Caco-2 (cell line): ENCODE data around the gene RIIAD1. TPM values are rescaled to one million over a fixed set of nuclear protein-coding genes. Genes with fewer than 3 reads are reported as not detected.

Source experiments
- BruUV-seq: library from RNA; stranded (reverse); fragments of 400-500 nt; replicated peaks from 2 replicates; lab custom pipeline; 2021; lab: Mats Ljungman, UMichigan
- CTCF ChIA-PET: fragments of 300-600 bp; sonication (Branson Sonifier 250); formaldehyde crosslinking; loops from one replicate; lab custom pipeline; 2022; ENCODE audit warnings: antibody characterized with exemption; lab: Charles Lee
- POLR2A ChIA-PET: fragments of 300-600 bp; sonication (Branson Sonifier 250); formaldehyde crosslinking; loops from one replicate; lab custom pipeline; 2022; ENCODE audit warnings: antibody characterized with exemption; lab: Charles Lee
- DNase-seq, 2 experiments: peaks; one replicate each; pipeline versions ENCODE4 v3.0.0 to v3.0.0-alpha.2; 2020 to 2022
- H3K27me3 ChIP-seq: replicated peaks from 2 replicates; pipeline ENCODE4 v1.6.0; 2011; ENCODE audit warnings: low read length; ENCODE audit not compliant: control insufficient read depth, insufficient read depth
- H3K36me3 ChIP-seq: 2 replicates; pipeline ENCODE4 v1.5.1; 2011; ENCODE audit warnings: low read length; ENCODE audit not compliant: control insufficient read depth, insufficient read depth
- H3K4me1 ChIP-seq: fragments of 250-450 bp; sonication (Bioruptor Pico); 2 replicates; pipeline ENCODE4 v1.5.1; 2020; ENCODE audit warnings: mild to moderate bottlenecking
- H3K4me3 ChIP-seq: 2 replicates; pipeline ENCODE4 v1.5.1; 2011; ENCODE audit warnings: low read depth, mild to moderate bottlenecking, control low read depth, low read length
- H3K9me3 ChIP-seq: fragments of 250-450 bp; sonication (Bioruptor Pico); 2 replicates; pipeline ENCODE4 v1.5.1; 2020; ENCODE audit warnings: mild to moderate bottlenecking, moderate library complexity
- H3K27ac Mint-ChIP-seq: one replicate; pipeline ENCODE4 v1.8.0; 2022; ENCODE audit warnings: mixed read lengths; ENCODE audit not compliant: unreplicated experiment
- H3K27me3 Mint-ChIP-seq: one replicate; pipeline ENCODE4 v1.8.0; 2022; ENCODE audit warnings: mixed read lengths; ENCODE audit not compliant: insufficient read depth, unreplicated experiment
- H3K36me3 Mint-ChIP-seq: one replicate; pipeline ENCODE4 v1.8.0; 2022; ENCODE audit warnings: mild to moderate bottlenecking, mixed read lengths; ENCODE audit not compliant: insufficient read depth, unreplicated experiment
- H3K4me1 Mint-ChIP-seq: one replicate; pipeline ENCODE4 v1.8.0; 2022; ENCODE audit warnings: low read depth, mixed read lengths; ENCODE audit not compliant: unreplicated experiment
- H3K4me3 Mint-ChIP-seq: one replicate; pipeline ENCODE4 v1.8.0; 2022; ENCODE audit warnings: mild to moderate bottlenecking, moderate library complexity, mixed read lengths; ENCODE audit not compliant: unreplicated experiment
- H3K9me3 Mint-ChIP-seq: one replicate; pipeline ENCODE4 v1.8.0; 2022; ENCODE audit warnings: mixed read lengths; ENCODE audit not compliant: unreplicated experiment
- intact Hi-C: fragments of 100-400 bp; cut with micrococcal nuclease; formaldehyde crosslinking; loops from one replicate; pipeline ENCODE4 v1.10.0; 2022; ENCODE audit not compliant: unreplicated experiment
- total RNA-seq: library from RNA; stranded (reverse); gene quantifications from 2 replicates; pipeline ENCODE4 v1.2.3, GENCODE V29; 2022
- TF ChIP-seq, protein P1 (sequence below), 2 experiments: fragments of 200-600 bp in 1 of 2; IDR thresholded peaks; 1 replicate in 1 of 2; 2 replicates in 1 of 2; pipeline versions ENCODE4 v1.5.1 to v1.8.0; 2011 to 2022; ENCODE audit warnings: antibody characterized with exemption in 1 of 2, control low read depth in 1 of 2, inconsistent platforms in 1 of 2, low read depth in 1 of 2, low read length in 1 of 2, mild to moderate bottlenecking in 1 of 2, moderate library complexity in 1 of 2; ENCODE audit not compliant: insufficient read depth in 1 of 2, severe bottlenecking in 1 of 2, unreplicated experiment in 1 of 2

RIIAD1 gene
- total RNA-seq, 1 experiment from 2014 or later, result 1.0 TPM

DNA sequence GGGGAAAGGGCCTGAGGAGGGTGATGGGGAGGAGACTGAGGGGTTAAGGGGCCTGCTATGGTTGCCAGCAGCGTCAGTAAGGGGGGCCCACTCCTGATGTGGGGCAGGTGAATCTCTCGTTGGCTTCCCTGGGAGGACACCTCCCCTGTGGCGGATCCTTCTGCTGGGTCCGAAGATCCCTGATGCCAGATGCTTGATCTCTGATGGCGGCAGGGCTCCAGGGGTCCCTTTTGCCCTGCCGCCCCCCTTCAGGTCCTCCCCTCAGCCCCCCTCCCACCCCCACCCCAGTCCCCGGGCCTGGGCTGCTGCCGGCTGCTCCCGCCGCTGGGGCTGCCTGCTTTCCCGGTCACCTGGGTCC lies 4.9 kb upstream of the RIIAD1 start:
- Mint-ChIP-seq H3K27ac (no peak overlapping the region), H3K4me1 (peaks cover 28% of the 10 kb centered on the region), H3K9me3 (no peaks in the 10 kb centered on the region), H3K4me3 (no peak overlapping the region), H3K27me3 (peaks cover 3% of the 10 kb centered on the region), H3K36me3 (no peaks in the 10 kb centered on the region)
- TF ChIP-seq, protein P1, sequence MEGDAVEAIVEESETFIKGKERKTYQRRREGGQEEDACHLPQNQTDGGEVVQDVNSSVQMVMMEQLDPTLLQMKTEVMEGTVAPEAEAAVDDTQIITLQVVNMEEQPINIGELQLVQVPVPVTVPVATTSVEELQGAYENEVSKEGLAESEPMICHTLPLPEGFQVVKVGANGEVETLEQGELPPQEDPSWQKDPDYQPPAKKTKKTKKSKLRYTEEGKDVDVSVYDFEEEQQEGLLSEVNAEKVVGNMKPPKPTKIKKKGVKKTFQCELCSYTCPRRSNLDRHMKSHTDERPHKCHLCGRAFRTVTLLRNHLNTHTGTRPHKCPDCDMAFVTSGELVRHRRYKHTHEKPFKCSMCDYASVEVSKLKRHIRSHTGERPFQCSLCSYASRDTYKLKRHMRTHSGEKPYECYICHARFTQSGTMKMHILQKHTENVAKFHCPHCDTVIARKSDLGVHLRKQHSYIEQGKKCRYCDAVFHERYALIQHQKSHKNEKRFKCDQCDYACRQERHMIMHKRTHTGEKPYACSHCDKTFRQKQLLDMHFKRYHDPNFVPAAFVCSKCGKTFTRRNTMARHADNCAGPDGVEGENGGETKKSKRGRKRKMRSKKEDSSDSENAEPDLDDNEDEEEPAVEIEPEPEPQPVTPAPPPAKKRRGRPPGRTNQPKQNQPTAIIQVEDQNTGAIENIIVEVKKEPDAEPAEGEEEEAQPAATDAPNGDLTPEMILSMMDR (IDR thresholded peaks at IDR 0.05; ENCODE audit: insufficient read depth in 1 of 2, low read depth in 1 of 2, low read length in 1 of 2, severe bottlenecking in 1 of 2, unreplicated experiment in 1 of 2), result no peak
- H3K4me3 ChIP-seq, result no peak overlapping the region
- H3K27me3 ChIP-seq, result no peaks in the 10 kb centered on the region
- ChIA-PET CTCF (interaction anchor here (0.6 to 1.5 kb wide), 2 partner anchors 8 to 22 kb away, joined by 4 read pairs; no protein-coding TSS in a partner anchor), POLR2A (no interaction called here)
- intact Hi-C loops, result no loop called here
- H3K36me3 ChIP-seq, result no peaks in the 10 kb centered on the region
- H3K9me3 ChIP-seq, result no peaks in the 10 kb centered on the region
- peaks cover 26% of the 10 kb centered on the region for H3K4me1 ChIP-seq
- DNase-seq, result no peak
- BruUV-seq, result no TSS peak

DNA sequence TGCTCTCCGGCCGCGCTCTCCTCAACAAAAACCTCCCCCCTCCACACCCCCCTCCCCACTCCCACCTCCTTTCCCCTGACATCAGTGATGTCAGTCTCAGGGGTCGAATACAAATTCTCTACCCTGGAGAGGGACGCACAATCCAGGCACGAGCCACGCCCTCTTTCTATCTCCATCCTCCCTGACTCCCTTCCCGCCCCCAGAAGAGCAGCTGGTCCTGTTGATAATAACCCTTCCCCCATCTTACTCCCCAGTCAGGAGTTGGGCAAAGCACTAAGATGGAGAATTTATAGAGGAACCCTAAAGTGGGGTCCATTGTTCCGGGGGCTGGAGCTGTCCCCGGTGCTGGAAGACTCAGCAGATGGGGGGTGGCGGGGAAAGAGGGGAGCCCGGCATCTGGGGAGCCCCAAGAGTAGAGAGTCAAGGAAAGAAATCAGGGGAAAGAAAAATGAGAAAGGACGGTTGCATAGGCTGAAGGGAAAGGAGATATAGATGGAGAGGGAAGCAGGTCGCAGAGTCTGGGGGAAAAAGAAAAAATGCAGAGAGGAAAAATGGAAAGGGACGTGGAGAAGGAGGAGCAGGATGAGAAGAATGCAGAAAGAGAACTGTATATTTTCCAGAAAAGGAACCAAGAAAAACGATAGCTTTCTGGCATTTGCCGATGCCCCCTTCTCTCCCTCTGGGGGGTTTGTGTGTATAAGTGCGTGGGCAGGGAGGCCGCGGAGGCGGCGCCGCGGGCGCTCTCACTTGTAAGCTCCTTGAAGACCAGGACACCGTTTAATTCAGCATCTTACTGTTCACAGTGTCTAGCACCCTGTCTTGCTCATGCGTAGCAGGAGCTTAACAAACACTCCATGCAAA lies 4.3 kb upstream of the RIIAD1 start, which contains the start of gene CELF3:
Gene CELF3 (minus strand): TSS at position 33 of the 861 bp plus-strand sequence. CDS start 783 bp downstream, outside the sequence.
- Histone ChIP-seq H3K4me3 (no peak within 1 kb of the TSS), H3K4me1 (peaks cover 31% of the 10 kb centered on the region), H3K36me3 (no peaks in the 10 kb centered on the region), H3K27me3 (no peaks in the 10 kb centered on the region), H3K9me3 (no peaks in the 10 kb centered on the region)
- DNase-seq, result no peak
- Mint-ChIP-seq H3K27me3 (peaks cover 3% of the 10 kb centered on the region), H3K36me3 (no peaks in the 10 kb centered on the region), H3K4me1 (peaks cover 30% of the 10 kb centered on the region), H3K27ac (no peak within 1 kb of the TSS), H3K4me3 (no peak within 1 kb of the TSS), H3K9me3 (no peaks in the 10 kb centered on the region)
- POLR2A ChIA-PET, result no interaction called here
- BruUV-seq, result no TSS peak
- intact Hi-C loops, result no loop called here
- TF ChIP-seq, protein P1 (IDR thresholded peaks at IDR 0.05; ENCODE audit: insufficient read depth in 1 of 2, low read depth in 1 of 2, low read length in 1 of 2, severe bottlenecking in 1 of 2, unreplicated experiment in 1 of 2), result no peak
- CTCF ChIA-PET, result interaction anchor here (0.6 kb wide), 1 partner anchor 21 kb away, joined by 4 read pairs; no protein-coding TSS in a partner anchor

DNA sequence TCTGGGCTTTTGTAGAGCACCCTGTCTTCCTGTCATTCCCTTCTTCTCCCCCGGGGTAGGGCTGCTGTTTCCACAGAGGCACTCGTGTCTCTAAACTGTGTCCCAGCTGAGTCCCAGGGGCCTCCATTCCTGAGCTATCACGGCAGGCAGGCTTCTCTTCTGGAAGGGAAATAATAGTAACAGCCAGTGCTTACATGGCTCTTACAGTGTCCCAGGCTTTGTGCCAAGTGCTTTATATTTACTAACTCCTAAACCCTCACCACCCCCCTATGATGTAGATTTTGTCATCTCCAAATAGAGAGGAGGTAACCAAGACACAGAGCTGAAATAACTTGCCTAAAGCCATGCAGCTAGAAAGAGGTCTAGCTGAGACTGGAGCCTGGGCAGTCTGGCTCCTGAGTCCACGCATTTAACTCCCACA lies 3.3 kb upstream of the RIIAD1 start:
- intact Hi-C loops, result no loop called here
- H3K27ac Mint-ChIP-seq, result no peak overlapping the region
- ChIA-PET CTCF (no interaction called here), POLR2A (no interaction called here)
- no TSS peak for BruUV-seq
- H3K36me3 ChIP-seq, result no peaks in the 10 kb centered on the region
- no peaks in the 10 kb centered on the region for H3K9me3 Mint-ChIP-seq
- TF ChIP-seq, protein P1 (IDR thresholded peaks at IDR 0.05; ENCODE audit: insufficient read depth in 1 of 2, low read depth in 1 of 2, low read length in 1 of 2, severe bottlenecking in 1 of 2, unreplicated experiment in 1 of 2), result no peak
- no peaks in the 10 kb centered on the region for H3K9me3 ChIP-seq
- H3K36me3 Mint-ChIP-seq, result no peaks in the 10 kb centered on the region
- DNase-seq, result no peak
- H3K4me1 Mint-ChIP-seq, result peaks cover 28% of the 10 kb centered on the region
- peaks cover 33% of the 10 kb centered on the region for H3K4me1 ChIP-seq
- no peak overlapping the region for H3K4me3 ChIP-seq
- H3K4me3 Mint-ChIP-seq, result no peak overlapping the region
- peaks cover 3% of the 10 kb centered on the region for H3K27me3 Mint-ChIP-seq
- no peaks in the 10 kb centered on the region for H3K27me3 ChIP-seq
